Activated CD4-positive, alpha-beta T cell treated with anti-CD3 and anti-CD28 coated beads for 24 hours (primary cell): ENCODE results near the gene PKP3.
A peak's percentile ranks its signal among the peaks of the same experiment; 100 is the strongest.
"Not testable (repeated sequence)": the region's sequence is repeated elsewhere in the genome, so short reads cannot be mapped to it uniquely, and the experiment has no call there.

Experiments used
- DNase-seq, 2 donors: peaks; one replicate each; pipeline ENCODE4 v3.0.0-alpha.2; 2020; ENCODE audit warnings: low read depth in 2 of 2

Gene PKP3

GRCh38 chr11:409600-410483, 15.8 kb downstream of the PKP3 start:
- no peak for DNase-seq

- not testable (repeated sequence) for DNase-seq
These were observed 16.7 kb downstream of the PKP3 start for GRCh38 chr11:410711-411110.

- not testable (repeated sequence) for DNase-seq
These were observed 17.5 kb downstream of the PKP3 start for GRCh38 chr11:411520-411919.

GRCh38 chr11:412641-413119, 18.7 kb downstream of the PKP3 start:
- no peak for DNase-seq

GRCh38 chr11:413120-414081, 19.4 kb downstream of the PKP3 start:
- no peak for DNase-seq

GRCh38 chr11:414318-414857, 20.4 kb downstream of the PKP3 start:
- no peak for DNase-seq

GRCh38 chr11:415640-416041, 21.6 kb downstream of the PKP3 start:
- no peak for DNase-seq

GRCh38 chr11:416051-416756, 22.2 kb downstream of the PKP3 start:
- no peak for DNase-seq

- peak in 1 of 2 donors; percentile 27 for DNase-seq
These were observed 23.0 kb downstream of the PKP3 start for GRCh38 chr11:416757-417621.

- no peak for DNase-seq
These were observed 23.8 kb downstream of the PKP3 start for GRCh38 chr11:417652-418342.

GRCh38 chr11:418343-419247, 24.6 kb downstream of the PKP3 start:
- DNase-seq, result no peak

GRCh38 chr11:419248-420005, 25.4 kb downstream of the PKP3 start:
- no peak for DNase-seq

- DNase-seq, result no peak
These were observed 26.3 kb downstream of the PKP3 start for GRCh38 chr11:420054-420910.

- DNase-seq, result no peak
These were observed 26.9 kb downstream of the PKP3 start for GRCh38 chr11:420911-421321.

- no peak for DNase-seq
These were observed 28.2 kb downstream of the PKP3 start for GRCh38 chr11:422249-422656.

GRCh38 chr11:424232-424631, 30.2 kb downstream of the PKP3 start:
- no peak for DNase-seq

GRCh38 chr11:424766-425165, 30.8 kb downstream of the PKP3 start:
- not testable (repeated sequence) for DNase-seq
